Heart left ventricle (tissue), 16 donors: ENCODE data around the gene ZBTB22. TPM values are rescaled to one million over a fixed set of nuclear protein-coding genes. Genes with fewer than 3 reads are reported as not detected.

Experiments
- ATAC-seq, 4 donors: fragments of 200-7000 bp; cut with Tn5 transposase; one replicate each; pipeline ENCODE4 v1.9.1; 2020 to 2022; ENCODE audit warnings: moderate library complexity in 4 of 4, mild to moderate bottlenecking in 3 of 4, moderate number of reproducible peaks in 1 of 4
- DNase-seq, 5 donors: peaks; one replicate each; pipeline ENCODE4 v3.0.0-alpha.2; 2020
- H3K27ac ChIP-seq, 12 donors: fragments of 200-600 bp; sonication (generic) in 4 of 12; one replicate each; pipeline versions ENCODE4 v1.5.0 to v1.8.0; 2016 to 2022; ENCODE audit warnings: mild to moderate bottlenecking in 2 of 12
- H3K27me3 ChIP-seq, 9 donors: fragments of 200-600 bp; sonication (generic) in 2 of 9; one replicate each; pipeline versions ENCODE4 v1.5.1 to v1.8.0; 2016 to 2022; ENCODE audit warnings: mild to moderate bottlenecking in 3 of 9
- H3K36me3 ChIP-seq, 9 donors: fragments of 200-600 bp; sonication (generic) in 2 of 9; one replicate each; pipeline versions ENCODE4 v1.5.0 to v1.8.0; 2018 to 2022; ENCODE audit warnings: mild to moderate bottlenecking in 2 of 9
- H3K4me1 ChIP-seq, 12 donors: fragments of 200-600 bp; sonication (generic) in 4 of 12; one replicate each; pipeline versions ENCODE4 v1.5.0 to v1.8.0; 2016 to 2022; ENCODE audit warnings: mild to moderate bottlenecking in 3 of 12
- H3K4me3 ChIP-seq, 12 donors: fragments of 200-600 bp; sonication (generic) in 4 of 12; one replicate each; pipeline versions ENCODE4 v1.5.0 to v1.8.0; 2017 to 2022; ENCODE audit warnings: mild to moderate bottlenecking in 9 of 12, moderate library complexity in 4 of 12
- H3K9me3 ChIP-seq, 12 donors: fragments of 200-600 bp; sonication (generic) in 4 of 12; one replicate each; pipeline versions ENCODE4 v1.5.0 to v1.8.0; 2016 to 2022; ENCODE audit warnings: mild to moderate bottlenecking in 1 of 12
- CTCF ChIP-seq, 12 donors: fragments of 200-600 bp; sonication (generic) in 4 of 12; IDR thresholded peaks; one replicate each; pipeline versions ENCODE4 v1.5.0 to v1.8.0; 2018 to 2022; ENCODE audit warnings: antibody characterized with exemption in 12 of 12, mild to moderate bottlenecking in 5 of 12
- POLR2A ChIP-seq, 2 donors: fragments of 450-650 bp; IDR thresholded peaks; one replicate each; pipeline ENCODE4 v1.6.1; 2017; ENCODE audit warnings: antibody characterized with exemption in 2 of 2, mild to moderate bottlenecking in 2 of 2, moderate library complexity in 2 of 2
- WGBS, 4 donors: extraction: QIAGEN DNeasy Blood & Tissue Kit in 2 of 4; methylation state at CpG; one replicate each; pipeline versions ENCODE4 v1.1.5 to v1.1.7; 2013 to 2018; 5-methylcytosine and 5-hydroxymethylcytosine counted together
- intact Hi-C, 10 donors: fragments of 100-400 bp; cut with DNase I; formaldehyde crosslinking; loops; one replicate each; pipeline versions ENCODE4 v1.11.1 to v1.14.2; 2022
- polyA plus RNA-seq, 2 donors: library from polyadenylated mRNA; stranded (reverse); fragments of 200-250 nt; gene quantifications; one replicate each; pipeline ENCODE4 v1.2.3, GENCODE V29; 2013
- total RNA-seq, 9 donors: library from RNA; depleted of rRNA in 2 of 9; stranded (reverse); fragments of >200 nt in 2 of 9; fragmentation: NEBNext Ultra II Directional in 3 of 9; extraction: Animal tissue kit (Norgen Biotek cat#: 25700) in 3 of 9; gene quantifications; one replicate each; pipeline versions ENCODE4 v1.1.0 to v1.2.4, GENCODE V29; 2016 to 2023
- donor health status: ischemic (EF 13 %, LVEDD 7.1; RV severe dilation, severe dysfunction).
- donor health status: healthy with polysubstance abuse.
- donor health status: DM: no; HTN: yes; CAD: no.
- donor health status: DM: no; HTN: no; CAD: no.
- donor health status: ischemic (EF 25% LVEDD 6.9; RV normal size, moderate dysfunction).
- donor health status: ischemic (EF 25% LVEDD 5.7; RV mildly dilated, moderate dysfunction).
- donor health status: healthy.
- donor health status: DM: yes; HTN: yes; CAD: no.
- donor health status: ischemic (EF 35%, LVEDD 5.7; RV mildly dilated, moderate dysfunction).
- donor health status: nonischemic (EF 11% LVEDD 7.7; RV severe dilation, severe dysfunction).
- donor health status: DM: yes; HTN: yes; CAD: no.
- donor health status: PGD.
- donor health status: ischemic (EF 29% LVEDD 5.4; RV normal size, mild dysfunction).
- donor health status: nonischemic (EF 23%, LVEDD 6.1; RV moderate dilation, normal function).

Gene ZBTB22
- total and polyA plus RNA-seq, 11 donors: 7.5 to 22.1 (median 14.0) TPM

DNA sequence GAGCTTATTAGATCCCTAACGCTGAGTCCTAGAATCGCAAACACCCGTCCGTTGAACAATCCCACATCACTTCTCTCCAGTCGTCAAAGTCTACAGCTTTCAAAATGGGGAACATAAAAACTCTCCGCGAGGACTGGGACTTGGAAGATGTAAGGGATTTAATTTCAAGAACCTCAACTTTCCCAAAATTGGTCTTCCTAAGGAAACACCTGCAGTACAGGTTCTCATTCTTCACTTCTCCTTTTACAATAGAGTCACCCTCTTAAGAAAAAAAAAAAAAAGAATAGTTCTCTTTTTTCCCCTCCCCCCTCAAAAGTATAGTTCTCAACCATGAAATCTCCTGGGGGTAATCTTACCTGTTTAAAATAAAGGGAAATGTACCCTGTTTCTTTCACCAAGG, 6.6 kb upstream of the ZBTB22 start:
- no peaks in the 10 kb centered on the region for H3K9me3 ChIP-seq
- peak overlapping the region in 5 of 12 donors; percentile 78 to 94 (median 92) for H3K27ac ChIP-seq
- intact Hi-C loops: no loop called here
- WGBS, 4 donors: 21 to 36% (median 31%) methylated on average over 7 of the region's 7 CpGs
- H3K4me1 ChIP-seq: peaks cover 3 to 41% (median 29%) of the 10 kb centered on the region in 12 donors
- TF ChIP-seq POLR2A (IDR thresholded peaks at IDR 0.05): no peak
- TF ChIP-seq CTCF (IDR thresholded peaks at IDR 0.05): no peak
- no peaks in the 10 kb centered on the region for H3K27me3 ChIP-seq
- H3K36me3 ChIP-seq: peaks cover 0 to 24% (median 22%) of the 10 kb centered on the region in 9 donors
- no peak for DNase-seq
- no peak for ATAC-seq
- H3K4me3 ChIP-seq: peak overlapping the region in 10 of 12 donors; percentile 40 to 86 (median 75)

DNA sequence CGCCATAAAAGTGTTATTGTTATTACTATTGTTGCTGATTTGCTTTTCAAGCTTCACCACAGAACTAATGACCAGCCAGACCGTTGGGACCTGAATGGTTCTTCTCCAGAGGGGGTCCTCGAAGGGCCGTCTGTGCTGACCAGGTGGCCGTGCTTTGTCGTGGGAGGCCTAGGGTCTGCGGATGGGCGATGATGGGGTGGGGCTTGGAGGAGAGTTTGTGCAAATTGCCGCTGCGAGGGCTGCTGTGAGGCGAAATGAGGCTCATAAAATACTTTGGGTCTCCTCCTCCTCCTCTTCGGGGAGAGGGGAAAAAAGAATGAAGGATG, 6.0 kb upstream of the ZBTB22 start:
- intact Hi-C loops: no loop called here
- no peaks in the 10 kb centered on the region for H3K27me3 ChIP-seq
- H3K36me3 ChIP-seq: peaks cover 0 to 29% (median 27%) of the 10 kb centered on the region in 9 donors
- DNase-seq (peak in 1 of 5 donors; percentile 34), ATAC-seq (no peak)
- 1 to 8% (median 3%) methylated on average over 12 of the region's 12 CpGs for WGBS, 4 donors
- peak overlapping the region; percentile 55 to 94 (median 86) for H3K27ac ChIP-seq
- no peaks in the 10 kb centered on the region for H3K9me3 ChIP-seq
- TF ChIP-seq POLR2A (IDR thresholded peaks at IDR 0.05) (no peak), CTCF (IDR thresholded peaks at IDR 0.05) (no peak)
- peak overlapping the region; percentile 40 to 86 (median 75) for H3K4me3 ChIP-seq
- peaks cover 3 to 47% (median 31%) of the 10 kb centered on the region in 12 donors for H3K4me1 ChIP-seq

- no peaks in the 10 kb centered on the region for H3K27me3 ChIP-seq
- H3K4me3 ChIP-seq: peak overlapping the region in 6 of 12 donors; percentile 69 to 82 (median 76)
- peaks cover 0 to 33% (median 27%) of the 10 kb centered on the region in 9 donors for H3K36me3 ChIP-seq
- H3K4me1 ChIP-seq: peaks cover 3 to 63% (median 43%) of the 10 kb centered on the region in 12 donors
- ATAC-seq (no peak), DNase-seq (no peak)
- peak overlapping the region in 7 of 12 donors; percentile 50 to 92 (median 85) for H3K27ac ChIP-seq
- WGBS, 4 donors: 52 to 72% (median 67%) methylated on average over 9 of the region's 9 CpGs
- intact Hi-C loops: no loop called here
- no peaks in the 10 kb centered on the region for H3K9me3 ChIP-seq
- TF ChIP-seq POLR2A (IDR thresholded peaks at IDR 0.05): no peak
- no peak for TF ChIP-seq CTCF (IDR thresholded peaks at IDR 0.05)
Measured at GRCh38 chr6:33321227-33321626, 3.7 kb upstream of the ZBTB22 start.

DNA sequence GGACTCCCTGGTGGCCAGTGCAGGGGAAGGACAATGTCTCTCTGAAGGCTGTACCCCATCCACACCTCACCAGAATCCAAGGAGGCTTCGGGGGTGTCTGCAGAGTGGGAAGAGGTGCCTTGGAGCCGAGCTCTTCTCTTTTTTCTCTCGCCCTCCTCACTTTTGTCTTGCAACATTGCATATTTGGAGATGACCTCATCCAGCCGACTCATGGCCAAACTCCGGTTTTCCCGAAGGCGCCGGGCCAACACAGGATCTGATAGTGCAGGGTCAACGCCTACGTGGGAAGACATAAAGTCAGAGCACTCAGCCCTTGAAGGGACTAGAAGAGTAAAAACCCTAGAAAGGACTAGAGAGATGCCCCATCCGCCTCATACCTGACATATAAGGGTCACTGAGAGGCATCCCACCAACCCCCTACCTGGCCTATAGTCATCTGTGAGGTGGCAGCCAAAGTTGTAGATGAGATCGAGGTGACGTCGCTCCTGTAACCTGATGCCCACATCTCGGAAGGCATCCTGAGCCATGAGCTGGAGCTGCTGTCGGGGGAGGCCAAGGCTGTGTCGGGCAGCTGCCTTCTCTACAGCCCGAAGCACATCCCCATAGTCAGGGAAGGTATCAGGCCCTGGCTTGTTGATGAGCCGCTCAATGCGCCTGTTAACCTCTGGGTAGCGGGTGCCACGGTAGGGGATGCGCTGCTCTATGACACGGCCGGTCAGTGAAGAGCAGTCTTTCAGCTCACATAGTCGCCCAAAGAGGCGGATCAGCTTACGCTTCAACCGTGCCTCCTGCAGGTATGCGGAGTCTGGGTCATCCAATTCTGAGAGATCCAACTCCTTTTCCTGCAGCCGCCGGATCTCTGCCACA, 3.0 kb upstream of the ZBTB22 start:
- H3K27me3 ChIP-seq: no peaks in the 10 kb centered on the region
- H3K9me3 ChIP-seq: no peaks in the 10 kb centered on the region
- intact Hi-C loops: no loop called here
- peaks cover 0 to 35% (median 27%) of the 10 kb centered on the region in 9 donors for H3K36me3 ChIP-seq
- TF ChIP-seq POLR2A (IDR thresholded peaks at IDR 0.05): no peak
- TF ChIP-seq CTCF (IDR thresholded peaks at IDR 0.05): no peak
- peak overlapping the region in 8 of 12 donors; percentile 19 to 92 (median 54) for H3K27ac ChIP-seq
- peak overlapping the region in 4 of 12 donors; percentile 69 to 82 (median 74) for H3K4me3 ChIP-seq
- 64 to 75% (median 74%) methylated on average over 20 to 32 of the region's 32 CpGs for WGBS, 4 donors
- ATAC-seq (no peak), DNase-seq (peak; percentile 66 to 77 (median 71))
- peaks cover 3 to 70% (median 44%) of the 10 kb centered on the region in 12 donors for H3K4me1 ChIP-seq
